ENCODE data around the gene ADORA2A. TPM values are rescaled to one million over a fixed set of nuclear protein-coding genes. Genes with fewer than 3 reads are reported as not detected.

ADORA2A gene
- total RNA-seq, 2 experiments from 2014 or later = 30.5 to 33.0 TPM

GRCh38 chr22:24393012-24393559 is 34.3 kb upstream of the ADORA2A start:
- peaks cover 12% of the 10 kb centered on the region for H3K4me1 Mint-ChIP-seq (ENCODE audit: low read depth)
- H3K9me3 Mint-ChIP-seq = no peaks in the 10 kb centered on the region
- ChIA-PET CTCF (interaction anchor here (1.3 kb wide), 1 partner anchor 203 kb away, joined by 3 read pairs; no protein-coding TSS in a partner anchor), POLR2A (no interaction called here)
- no peaks in the 10 kb centered on the region for H3K27me3 Mint-ChIP-seq
- H3K27ac Mint-ChIP-seq = no peak overlapping the region
- H3K36me3 Mint-ChIP-seq = peaks cover 11% of the 10 kb centered on the region
- H3K4me3 Mint-ChIP-seq = no peak overlapping the region
- intact Hi-C loops (cut with micrococcal nuclease) = no loop called here
- no peak for DNase-seq

GRCh38 chr22:24393848-24394247 is 33.6 kb upstream of the ADORA2A start:
- H3K27ac Mint-ChIP-seq = no peak overlapping the region
- intact Hi-C loops (cut with micrococcal nuclease) = no loop called here
- no peaks in the 10 kb centered on the region for H3K27me3 Mint-ChIP-seq
- no peak overlapping the region for H3K4me3 Mint-ChIP-seq
- ChIA-PET CTCF (interaction anchor here (1.3 kb wide), 1 partner anchor 204 kb away, joined by 3 read pairs; no protein-coding TSS in a partner anchor), POLR2A (no interaction called here)
- peaks cover 16% of the 10 kb centered on the region for H3K4me1 Mint-ChIP-seq (ENCODE audit: low read depth)
- no peaks in the 10 kb centered on the region for H3K9me3 Mint-ChIP-seq
- H3K36me3 Mint-ChIP-seq = peaks cover 11% of the 10 kb centered on the region
- DNase-seq = no peak

- Mint-ChIP-seq H3K4me1 (ENCODE audit: low read depth) (peaks cover 16% of the 10 kb centered on the region), H3K36me3 (peaks cover 11% of the 10 kb centered on the region), H3K27ac (no peak overlapping the region), H3K27me3 (no peaks in the 10 kb centered on the region), H3K4me3 (no peak overlapping the region), H3K9me3 (no peaks in the 10 kb centered on the region)
- intact Hi-C loops (cut with micrococcal nuclease) = no loop called here
- DNase-seq = no peak
- ChIA-PET CTCF (interaction anchor here (1.3 kb wide), 1 partner anchor 204 kb away, joined by 3 read pairs; no protein-coding TSS in a partner anchor), POLR2A (no interaction called here)
Observed at GRCh38 chr22:24394254-24394653, 33.1 kb upstream of the ADORA2A start.

- Mint-ChIP-seq H3K27ac (no peak overlapping the region), H3K4me1 (ENCODE audit: low read depth) (peaks cover 36% of the 10 kb centered on the region), H3K36me3 (peaks cover 15% of the 10 kb centered on the region), H3K9me3 (no peaks in the 10 kb centered on the region), H3K27me3 (no peaks in the 10 kb centered on the region), H3K4me3 (no peak overlapping the region)
- POLR2A ChIA-PET = no interaction called here
- CTCF ChIA-PET = interaction anchor here (1.2 kb wide), 1 partner anchor 26 kb away, joined by 4 read pairs; no protein-coding TSS in a partner anchor
- intact Hi-C loops (cut with micrococcal nuclease) = no loop called here
- DNase-seq = no peak
Observed at GRCh38 chr22:24398409-24398808, 29.0 kb upstream of the ADORA2A start.

- DNase-seq = peak; percentile 35
- H3K27ac Mint-ChIP-seq = no peak overlapping the region
- intact Hi-C loops (cut with micrococcal nuclease) = loop anchor here (2.0 to 5.0 kb wide), 2 partner anchors 35 to 73 kb away; no protein-coding TSS in a partner anchor
- H3K36me3 Mint-ChIP-seq = peaks cover 14% of the 10 kb centered on the region
- no peaks in the 10 kb centered on the region for H3K27me3 Mint-ChIP-seq
- no peaks in the 10 kb centered on the region for H3K9me3 Mint-ChIP-seq
- H3K4me3 Mint-ChIP-seq = peak overlapping the region; percentile 5
- ChIA-PET CTCF (interaction anchor here (1.2 kb wide), 1 partner anchor 157 kb away, joined by 3 read pairs; no protein-coding TSS in a partner anchor), POLR2A (interaction anchor here (0.6 to 1.6 kb wide), 3 partner anchors 69 to 115 kb away, joined by 3 to 7 read pairs (median 3); no protein-coding TSS in a partner anchor)
- peaks cover 36% of the 10 kb centered on the region for H3K4me1 Mint-ChIP-seq (ENCODE audit: low read depth)
Observed at GRCh38 chr22:24400034-24400725, 27.2 kb upstream of the ADORA2A start.

- POLR2A ChIA-PET = interaction anchor here (1.3 to 1.6 kb wide), 2 partner anchors 86 to 116 kb away, joined by 3 to 7 read pairs; no protein-coding TSS in a partner anchor
- H3K27me3 Mint-ChIP-seq = no peaks in the 10 kb centered on the region
- intact Hi-C loops (cut with micrococcal nuclease) = loop anchor here (2.0 to 5.0 kb wide), 2 partner anchors 34 to 74 kb away; no protein-coding TSS in a partner anchor
- CTCF ChIA-PET = no interaction called here
- H3K4me1 Mint-ChIP-seq (ENCODE audit: low read depth) = peaks cover 36% of the 10 kb centered on the region
- H3K36me3 Mint-ChIP-seq = peaks cover 9% of the 10 kb centered on the region
- H3K27ac Mint-ChIP-seq = peak overlapping the region; percentile 36
- no peak for DNase-seq
- H3K9me3 Mint-ChIP-seq = no peaks in the 10 kb centered on the region
- peak overlapping the region; percentile 32 for H3K4me3 Mint-ChIP-seq
Observed at GRCh38 chr22:24400726-24401596, 26.4 kb upstream of the ADORA2A start.

GRCh38 chr22:24401931-24402367 is 25.4 kb upstream of the ADORA2A start:
- no peak overlapping the region for H3K4me3 Mint-ChIP-seq
- H3K27ac Mint-ChIP-seq = no peak overlapping the region
- H3K36me3 Mint-ChIP-seq = peaks cover 4% of the 10 kb centered on the region
- DNase-seq = no peak
- ChIA-PET POLR2A (no interaction called here), CTCF (no interaction called here)
- no peaks in the 10 kb centered on the region for H3K9me3 Mint-ChIP-seq
- H3K4me1 Mint-ChIP-seq (ENCODE audit: low read depth) = peaks cover 36% of the 10 kb centered on the region
- H3K27me3 Mint-ChIP-seq = no peaks in the 10 kb centered on the region
- intact Hi-C loops (cut with micrococcal nuclease) = loop anchor here (2.0 to 5.0 kb wide), 2 partner anchors 33 to 75 kb away; no protein-coding TSS in a partner anchor

GRCh38 chr22:24402460-24403192 is 24.8 kb upstream of the ADORA2A start:
- Mint-ChIP-seq H3K9me3 (no peaks in the 10 kb centered on the region), H3K27ac (peak overlapping the region; percentile 16), H3K36me3 (peaks cover 4% of the 10 kb centered on the region), H3K4me3 (no peak overlapping the region), H3K27me3 (no peaks in the 10 kb centered on the region), H3K4me1 (ENCODE audit: low read depth) (peaks cover 41% of the 10 kb centered on the region)
- DNase-seq = no peak
- ChIA-PET POLR2A (interaction anchor here (0.9 kb wide), 1 partner anchor 25 kb away, joined by 3 read pairs; the partner anchor contains the start of gene ADORA2A), CTCF (no interaction called here)
- intact Hi-C loops (cut with micrococcal nuclease) = loop anchor here (5.0 kb wide), 1 partner anchor 75 kb away; no protein-coding TSS in a partner anchor

GRCh38 chr22:24403346-24403745 is 24.1 kb upstream of the ADORA2A start:
- H3K27me3 Mint-ChIP-seq = no peaks in the 10 kb centered on the region
- H3K4me3 Mint-ChIP-seq = no peak overlapping the region
- CTCF ChIA-PET = no interaction called here
- H3K9me3 Mint-ChIP-seq = no peaks in the 10 kb centered on the region
- H3K27ac Mint-ChIP-seq = no peak overlapping the region
- DNase-seq = no peak
- intact Hi-C loops (cut with micrococcal nuclease) = loop anchor here (5.0 kb wide), 1 partner anchor 76 kb away; no protein-coding TSS in a partner anchor
- POLR2A ChIA-PET = interaction anchor here (0.9 kb wide), 1 partner anchor 24 kb away, joined by 3 read pairs; the partner anchor contains the start of gene ADORA2A
- H3K4me1 Mint-ChIP-seq (ENCODE audit: low read depth) = peaks cover 37% of the 10 kb centered on the region
- H3K36me3 Mint-ChIP-seq = peaks cover 4% of the 10 kb centered on the region

GRCh38 chr22:24404561-24405275 is 22.7 kb upstream of the ADORA2A start:
- Mint-ChIP-seq H3K27me3 (no peaks in the 10 kb centered on the region), H3K4me1 (ENCODE audit: low read depth) (peaks cover 39% of the 10 kb centered on the region), H3K4me3 (no peak overlapping the region), H3K36me3 (peaks cover 4% of the 10 kb centered on the region), H3K9me3 (no peaks in the 10 kb centered on the region), H3K27ac (no peak overlapping the region)
- intact Hi-C loops (cut with micrococcal nuclease) = loop anchor here (5.0 kb wide), 1 partner anchor 77 kb away; no protein-coding TSS in a partner anchor
- ChIA-PET POLR2A (no interaction called here), CTCF (no interaction called here)
- no peak for DNase-seq
